ENCODE data around the gene TMEM127.

Gene TMEM127

GRCh38 chr2:96262306-96262705, 3.5 kb downstream of the TMEM127 start:
- Histone ChIP-seq H4K5ac (ENCODE audit: low read length) (no peak overlapping the region), H3K4me3 (ENCODE audit: low read length) (no peak overlapping the region), H3K4me1 (ENCODE audit: control insufficient read depth, low read depth, low read length) (peaks cover 5% of the 10 kb centered on the region), H3K79me1 (ENCODE audit: low read length) (peaks cover 20% of the 10 kb centered on the region), H3K27me3 (ENCODE audit: insufficient read depth, low read length, poor library complexity) (no peaks in the 10 kb centered on the region), H3K23ac (ENCODE audit: low read length) (no peak overlapping the region), H3K4me2 (ENCODE audit: low read length) (no peak overlapping the region), H3K79me2 (ENCODE audit: control insufficient read depth, insufficient read depth, low read length) (peaks cover 21% of the 10 kb centered on the region), H3K56ac (ENCODE audit: low read length) (no peak overlapping the region), H4K8ac (ENCODE audit: low read depth, low read length) (no peak overlapping the region), H2BK15ac (replicated peaks; ENCODE audit: low read depth) (no peak overlapping the region), H2BK5ac (ENCODE audit: low read length) (no peak overlapping the region), H3K18ac (ENCODE audit: low read length) (no peak overlapping the region), H3K36me3 (ENCODE audit: control insufficient read depth, insufficient read depth, low read length) (no peaks in the 10 kb centered on the region), H3K9ac (ENCODE audit: low read length) (no peak overlapping the region), H2AK5ac (ENCODE audit: low read length) (no peak overlapping the region), H2BK120ac (ENCODE audit: low read depth, low read length) (no peak overlapping the region), H3K27ac (ENCODE audit: low read depth, low read length) (no peak overlapping the region), H3K4ac (ENCODE audit: low read depth, low read length) (no peak overlapping the region)
- no peak for DNase-seq
- WGBS (ENCODE audit: extremely low coverage, insufficient coverage, low lambda C conversion rate), result no CpG with 5 or more reads among the region's 2 CpGs

DNA sequence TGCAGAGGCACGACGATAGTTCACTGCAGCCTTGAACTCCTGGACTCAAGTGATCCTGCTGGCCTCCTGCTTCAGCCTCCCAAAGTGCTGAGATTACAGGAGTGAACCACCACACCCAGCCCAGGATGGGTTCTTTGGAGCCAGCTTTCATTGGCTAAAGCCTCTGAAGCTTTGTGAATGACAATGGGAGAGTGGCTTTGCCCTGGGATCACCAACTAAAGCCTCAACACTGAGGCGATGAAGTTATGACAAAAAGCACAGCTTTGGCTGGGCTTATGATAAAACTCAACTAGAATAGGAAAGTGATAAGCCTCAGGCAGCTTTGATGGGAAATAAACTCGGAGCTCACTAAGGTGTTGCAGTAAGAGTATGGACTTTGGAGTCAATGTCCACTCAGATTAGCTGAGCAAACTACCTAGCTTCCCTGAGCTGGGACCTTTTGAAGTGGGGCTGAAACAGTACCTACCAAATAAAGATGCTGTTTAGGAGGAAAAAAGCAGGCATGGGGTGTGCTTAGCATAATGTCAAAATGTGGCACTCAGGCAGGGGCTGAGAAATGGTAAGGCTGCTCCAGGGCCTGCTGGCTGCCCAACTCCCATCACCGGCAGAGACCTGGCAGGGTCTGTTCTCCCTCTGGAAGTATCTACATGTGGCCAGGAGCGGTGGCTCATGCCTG, 4.3 kb downstream of the TMEM127 start:
- Histone ChIP-seq H3K4ac (ENCODE audit: low read depth, low read length) (no peak overlapping the region), H3K23ac (ENCODE audit: low read length) (no peak overlapping the region), H4K8ac (ENCODE audit: low read depth, low read length) (no peak overlapping the region), H3K4me1 (ENCODE audit: control insufficient read depth, low read depth, low read length) (peaks cover 5% of the 10 kb centered on the region), H2AK5ac (ENCODE audit: low read length) (no peak overlapping the region), H3K56ac (ENCODE audit: low read length) (no peak overlapping the region), H2BK120ac (ENCODE audit: low read depth, low read length) (no peak overlapping the region), H3K79me2 (ENCODE audit: control insufficient read depth, insufficient read depth, low read length) (peaks cover 15% of the 10 kb centered on the region), H2BK5ac (ENCODE audit: low read length) (no peak overlapping the region), H3K9ac (ENCODE audit: low read length) (no peak overlapping the region), H3K27ac (ENCODE audit: low read depth, low read length) (no peak overlapping the region), H3K18ac (ENCODE audit: low read length) (no peak overlapping the region), H2BK15ac (replicated peaks; ENCODE audit: low read depth) (no peak overlapping the region), H3K4me2 (ENCODE audit: low read length) (no peak overlapping the region), H3K36me3 (ENCODE audit: control insufficient read depth, insufficient read depth, low read length) (no peaks in the 10 kb centered on the region), H3K79me1 (ENCODE audit: low read length) (peaks cover 18% of the 10 kb centered on the region), H3K27me3 (ENCODE audit: insufficient read depth, low read length, poor library complexity) (no peaks in the 10 kb centered on the region), H4K5ac (ENCODE audit: low read length) (no peak overlapping the region), H3K4me3 (ENCODE audit: low read length) (no peak overlapping the region)
- no CpG with 5 or more reads among the region's 6 CpGs for WGBS (ENCODE audit: extremely low coverage, insufficient coverage, low lambda C conversion rate)
- DNase-seq, result no peak

DNA sequence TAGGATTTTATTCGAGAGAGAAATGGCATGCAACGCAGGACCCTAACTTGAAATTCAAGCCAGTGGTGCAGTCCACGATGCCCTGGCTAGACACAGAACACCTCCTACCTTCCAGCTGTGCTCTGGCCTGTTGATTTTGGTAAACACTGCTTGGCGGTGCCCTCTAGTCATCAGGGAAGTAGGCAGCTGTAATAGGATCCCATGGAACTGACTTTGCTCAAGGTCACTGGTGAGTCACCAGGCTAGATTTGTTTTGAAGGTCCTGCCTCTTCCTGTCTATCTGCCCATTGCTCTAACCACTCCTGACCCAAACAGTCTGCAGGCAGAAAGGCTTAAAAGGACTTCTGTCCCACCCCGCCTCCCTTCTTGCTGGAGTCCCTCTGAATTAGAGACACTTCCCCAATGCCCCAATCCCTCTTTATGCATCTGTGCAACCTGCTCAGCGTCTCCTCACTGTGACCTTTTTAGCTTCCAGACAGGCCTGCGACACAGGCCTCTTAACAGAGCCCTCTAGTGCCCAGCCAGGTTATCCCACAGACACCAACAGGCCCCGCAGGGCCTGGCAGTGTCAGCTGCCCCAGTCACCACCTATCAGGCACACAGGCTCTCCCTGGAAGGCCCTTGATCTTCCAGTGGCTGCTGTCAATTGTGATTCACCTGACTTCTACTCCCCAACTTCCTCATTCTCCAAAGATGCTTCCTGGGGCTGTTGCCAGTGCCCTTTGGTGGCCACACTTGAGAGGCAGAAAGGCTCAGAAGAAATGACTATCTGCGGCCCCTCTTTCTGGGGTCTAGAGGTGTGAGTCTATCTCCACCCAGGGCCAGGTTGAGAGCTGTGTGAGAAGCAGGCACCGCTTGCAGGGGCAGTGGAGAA, 5.2 kb downstream of the TMEM127 start:
- H3K27me3 ChIP-seq (ENCODE audit: insufficient read depth, low read length, poor library complexity), result no peaks in the 10 kb centered on the region
- H3K36me3 ChIP-seq (ENCODE audit: control insufficient read depth, insufficient read depth, low read length), result no peaks in the 10 kb centered on the region
- H3K23ac ChIP-seq (ENCODE audit: low read length), result no peak overlapping the region
- no peak overlapping the region for H4K5ac ChIP-seq (ENCODE audit: low read length)
- WGBS (ENCODE audit: extremely low coverage, insufficient coverage, low lambda C conversion rate), result no CpG with 5 or more reads among the region's 10 CpGs
- no peak overlapping the region for H3K4ac ChIP-seq (ENCODE audit: low read depth, low read length)
- H3K4me3 ChIP-seq (ENCODE audit: low read length), result no peak overlapping the region
- peak; percentile 91 for DNase-seq
- H3K4me1 ChIP-seq (ENCODE audit: control insufficient read depth, low read depth, low read length), result peaks cover 5% of the 10 kb centered on the region
- no peak overlapping the region for H3K18ac ChIP-seq (ENCODE audit: low read length)
- no peak overlapping the region for H3K27ac ChIP-seq (ENCODE audit: low read depth, low read length)
- peaks cover 17% of the 10 kb centered on the region for H3K79me1 ChIP-seq (ENCODE audit: low read length)
- peaks cover 12% of the 10 kb centered on the region for H3K79me2 ChIP-seq (ENCODE audit: control insufficient read depth, insufficient read depth, low read length)
- H3K4me2 ChIP-seq (ENCODE audit: low read length), result no peak overlapping the region
- H4K8ac ChIP-seq (ENCODE audit: low read depth, low read length), result no peak overlapping the region
- H3K56ac ChIP-seq (ENCODE audit: low read length), result no peak overlapping the region
- H2BK5ac ChIP-seq (ENCODE audit: low read length), result no peak overlapping the region
- no peak overlapping the region for H2BK120ac ChIP-seq (ENCODE audit: low read depth, low read length)
- H3K9ac ChIP-seq (ENCODE audit: low read length), result no peak overlapping the region
- H2AK5ac ChIP-seq (ENCODE audit: low read length), result no peak overlapping the region
- H2BK15ac ChIP-seq (replicated peaks; ENCODE audit: low read depth), result no peak overlapping the region

- H3K36me3 ChIP-seq (ENCODE audit: control insufficient read depth, insufficient read depth, low read length), result no peaks in the 10 kb centered on the region
- H2BK5ac ChIP-seq (ENCODE audit: low read length), result no peak overlapping the region
- no peak overlapping the region for H3K4me3 ChIP-seq (ENCODE audit: low read length)
- peaks cover 5% of the 10 kb centered on the region for H3K4me1 ChIP-seq (ENCODE audit: control insufficient read depth, low read depth, low read length)
- no peak overlapping the region for H4K8ac ChIP-seq (ENCODE audit: low read depth, low read length)
- no peak overlapping the region for H3K18ac ChIP-seq (ENCODE audit: low read length)
- no peak for DNase-seq
- no peak overlapping the region for H3K9ac ChIP-seq (ENCODE audit: low read length)
- H3K27me3 ChIP-seq (ENCODE audit: insufficient read depth, low read length, poor library complexity), result no peaks in the 10 kb centered on the region
- H3K4me2 ChIP-seq (ENCODE audit: low read length), result no peak overlapping the region
- no peak overlapping the region for H4K5ac ChIP-seq (ENCODE audit: low read length)
- H3K4ac ChIP-seq (ENCODE audit: low read depth, low read length), result no peak overlapping the region
- no peak overlapping the region for H3K56ac ChIP-seq (ENCODE audit: low read length)
- peaks cover 15% of the 10 kb centered on the region for H3K79me1 ChIP-seq (ENCODE audit: low read length)
- H3K27ac ChIP-seq (ENCODE audit: low read depth, low read length), result no peak overlapping the region
- no peak overlapping the region for H2BK15ac ChIP-seq (replicated peaks; ENCODE audit: low read depth)
- no peak overlapping the region for H3K23ac ChIP-seq (ENCODE audit: low read length)
- peaks cover 10% of the 10 kb centered on the region for H3K79me2 ChIP-seq (ENCODE audit: control insufficient read depth, insufficient read depth, low read length)
- H2AK5ac ChIP-seq (ENCODE audit: low read length), result no peak overlapping the region
- no CpG with 5 or more reads among the region's 5 CpGs for WGBS (ENCODE audit: extremely low coverage, insufficient coverage, low lambda C conversion rate)
- H2BK120ac ChIP-seq (ENCODE audit: low read depth, low read length), result no peak overlapping the region
Observed at GRCh38 chr2:96259497-96259921, 6.3 kb downstream of the TMEM127 start.

DNA sequence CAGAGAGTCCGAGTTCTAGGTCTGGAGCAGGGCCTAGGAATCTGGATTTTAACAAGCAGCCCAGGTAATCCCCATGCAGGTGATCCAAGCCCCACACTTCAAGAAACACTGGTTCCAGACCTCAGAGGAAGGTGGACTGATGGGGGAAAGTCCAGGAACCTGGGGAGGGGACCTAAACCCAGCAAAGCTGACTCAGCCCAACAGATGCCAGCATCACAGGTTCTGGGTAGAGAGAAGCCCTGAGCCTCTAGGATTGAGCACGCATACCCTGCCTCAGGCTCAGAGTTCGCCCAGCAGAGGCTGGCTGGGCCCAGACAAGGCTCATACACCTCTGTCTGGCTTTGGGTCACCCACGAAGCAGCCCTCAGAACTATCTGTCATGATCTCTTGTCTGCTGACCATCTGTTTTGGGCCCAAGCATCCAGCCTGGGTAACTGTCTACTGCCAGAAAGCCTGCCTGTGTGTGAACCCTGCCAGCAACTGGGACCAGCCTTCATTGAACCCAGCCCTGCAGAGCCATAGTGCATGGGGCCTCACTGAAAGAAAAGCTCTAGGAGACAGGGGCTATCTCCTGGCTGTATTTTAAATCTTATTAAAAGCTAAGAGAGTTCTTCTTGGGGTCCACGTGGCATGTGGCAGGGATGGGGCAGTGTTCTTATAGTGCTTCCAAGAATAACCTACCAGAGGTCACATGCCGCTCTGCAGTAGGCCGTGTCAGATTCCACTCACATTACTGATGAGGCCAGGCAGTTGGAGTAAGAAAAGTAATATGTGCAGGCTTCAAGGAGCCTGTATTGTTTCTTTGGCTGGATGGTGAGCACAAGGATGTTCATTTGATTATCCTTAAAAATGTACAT, 7.4 kb downstream of the TMEM127 start:
- no peak overlapping the region for H2BK15ac ChIP-seq (replicated peaks; ENCODE audit: low read depth)
- H2BK120ac ChIP-seq (ENCODE audit: low read depth, low read length), result no peak overlapping the region
- H3K79me2 ChIP-seq (ENCODE audit: control insufficient read depth, insufficient read depth, low read length), result peaks cover 1% of the 10 kb centered on the region
- H2BK5ac ChIP-seq (ENCODE audit: low read length), result no peak overlapping the region
- no peak overlapping the region for H3K4me2 ChIP-seq (ENCODE audit: low read length)
- no peak overlapping the region for H4K8ac ChIP-seq (ENCODE audit: low read depth, low read length)
- H3K4me3 ChIP-seq (ENCODE audit: low read length), result no peak overlapping the region
- H3K27ac ChIP-seq (ENCODE audit: low read depth, low read length), result no peak overlapping the region
- no peak overlapping the region for H3K23ac ChIP-seq (ENCODE audit: low read length)
- no peaks in the 10 kb centered on the region for H3K4me1 ChIP-seq (ENCODE audit: control insufficient read depth, low read depth, low read length)
- H3K36me3 ChIP-seq (ENCODE audit: control insufficient read depth, insufficient read depth, low read length), result peaks cover 2% of the 10 kb centered on the region
- H3K27me3 ChIP-seq (ENCODE audit: insufficient read depth, low read length, poor library complexity), result no peaks in the 10 kb centered on the region
- no peak overlapping the region for H2AK5ac ChIP-seq (ENCODE audit: low read length)
- no CpG with 5 or more reads among the region's 7 CpGs for WGBS (ENCODE audit: extremely low coverage, insufficient coverage, low lambda C conversion rate)
- peaks cover 10% of the 10 kb centered on the region for H3K79me1 ChIP-seq (ENCODE audit: low read length)
- no peak overlapping the region for H3K4ac ChIP-seq (ENCODE audit: low read depth, low read length)
- H3K18ac ChIP-seq (ENCODE audit: low read length), result no peak overlapping the region
- no peak overlapping the region for H3K9ac ChIP-seq (ENCODE audit: low read length)
- H4K5ac ChIP-seq (ENCODE audit: low read length), result no peak overlapping the region
- DNase-seq, result no peak
- H3K56ac ChIP-seq (ENCODE audit: low read length), result no peak overlapping the region

Data from mesendoderm (in vitro differentiated cells).